Fibroblast of pulmonary artery (primary cell): ENCODE data around the gene ELP2.

Experiments used
- DNase-seq: peaks from one replicate; pipeline ENCODE4 v3.0.0-alpha.2; 2010; ENCODE audit warnings: low read depth
- H3K4me3 ChIP-seq: replicated peaks from 2 replicates; pipeline ENCODE4 v1.5.1; 2011; ENCODE audit warnings: low read depth, mild to moderate bottlenecking, control low read depth, low read length, moderate library complexity
- TF ChIP-seq, protein P1 (sequence below): IDR thresholded peaks from 2 replicates; pipeline ENCODE4 v1.5.1; 2011; ENCODE audit warnings: mild to moderate bottlenecking, control low read depth, low read length, inconsistent platforms; ENCODE audit errors: missing control alignments

The ELP2 gene

DNA sequence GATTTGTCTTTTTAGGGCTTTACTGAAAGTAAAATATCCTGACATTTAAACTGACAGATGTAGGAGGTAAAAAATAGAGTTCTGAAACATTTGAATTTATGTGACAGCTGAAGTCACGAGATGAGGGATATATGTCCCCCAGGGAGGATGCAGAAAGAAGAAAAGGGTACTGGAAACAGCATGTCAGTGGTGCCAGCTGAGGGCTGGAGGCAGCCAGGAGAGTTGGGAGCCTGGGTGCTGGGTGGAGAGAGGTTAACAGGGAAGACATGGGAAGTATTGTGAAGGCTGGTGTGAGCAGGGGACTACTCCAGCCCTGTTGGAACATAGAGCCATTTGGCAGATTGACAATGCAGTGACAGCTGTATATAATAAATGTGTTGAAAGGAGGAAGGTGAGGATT lies 45.8 kb downstream of the ELP2 start:
- no peak for DNase-seq
- TF ChIP-seq, protein P1, sequence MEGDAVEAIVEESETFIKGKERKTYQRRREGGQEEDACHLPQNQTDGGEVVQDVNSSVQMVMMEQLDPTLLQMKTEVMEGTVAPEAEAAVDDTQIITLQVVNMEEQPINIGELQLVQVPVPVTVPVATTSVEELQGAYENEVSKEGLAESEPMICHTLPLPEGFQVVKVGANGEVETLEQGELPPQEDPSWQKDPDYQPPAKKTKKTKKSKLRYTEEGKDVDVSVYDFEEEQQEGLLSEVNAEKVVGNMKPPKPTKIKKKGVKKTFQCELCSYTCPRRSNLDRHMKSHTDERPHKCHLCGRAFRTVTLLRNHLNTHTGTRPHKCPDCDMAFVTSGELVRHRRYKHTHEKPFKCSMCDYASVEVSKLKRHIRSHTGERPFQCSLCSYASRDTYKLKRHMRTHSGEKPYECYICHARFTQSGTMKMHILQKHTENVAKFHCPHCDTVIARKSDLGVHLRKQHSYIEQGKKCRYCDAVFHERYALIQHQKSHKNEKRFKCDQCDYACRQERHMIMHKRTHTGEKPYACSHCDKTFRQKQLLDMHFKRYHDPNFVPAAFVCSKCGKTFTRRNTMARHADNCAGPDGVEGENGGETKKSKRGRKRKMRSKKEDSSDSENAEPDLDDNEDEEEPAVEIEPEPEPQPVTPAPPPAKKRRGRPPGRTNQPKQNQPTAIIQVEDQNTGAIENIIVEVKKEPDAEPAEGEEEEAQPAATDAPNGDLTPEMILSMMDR: no peak
- no peak overlapping the region for H3K4me3 ChIP-seq

DNA sequence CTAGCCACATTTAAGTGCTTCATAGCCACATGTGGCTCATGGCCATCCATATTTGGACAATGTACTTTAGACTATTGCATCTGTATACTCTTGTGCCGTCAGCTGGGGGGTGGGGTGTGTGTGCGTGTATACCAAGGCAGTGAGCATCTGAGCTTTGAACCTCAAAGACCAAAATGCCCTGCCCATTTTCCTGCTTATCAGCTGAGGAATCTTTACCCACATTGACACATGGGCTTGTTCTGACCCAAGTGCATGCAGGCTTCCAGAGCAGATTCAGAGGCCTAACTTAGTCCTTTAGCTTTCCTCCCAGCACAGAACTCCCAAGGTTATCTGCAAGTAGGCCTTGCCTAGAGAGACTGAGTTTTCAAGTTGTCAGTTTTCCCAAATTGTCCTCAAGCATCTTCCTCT lies 46.5 kb downstream of the ELP2 start:
- no peak overlapping the region for H3K4me3 ChIP-seq
- DNase-seq: no peak
- TF ChIP-seq, protein P1: no peak

DNA sequence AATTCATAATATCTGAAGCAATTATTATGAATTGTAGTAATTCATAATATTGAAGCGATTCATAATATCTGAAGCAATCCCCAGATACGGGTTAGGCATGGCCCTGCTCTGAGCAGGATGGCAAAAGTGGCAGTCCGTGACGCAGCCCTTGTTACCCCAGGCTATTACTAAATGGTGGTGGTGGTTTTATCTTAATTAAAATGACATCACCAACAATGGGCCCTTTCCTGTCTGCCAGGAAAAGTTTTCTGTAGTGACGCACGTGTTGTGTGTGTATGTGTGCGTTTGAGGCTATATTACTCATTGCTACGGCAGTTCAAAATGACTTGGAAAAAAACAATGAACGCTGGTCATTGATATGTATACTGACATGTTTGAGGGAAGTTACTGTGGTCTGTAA lies 47.0 kb downstream of the ELP2 start:
- TF ChIP-seq, protein P1: no peak
- H3K4me3 ChIP-seq: no peak overlapping the region
- peak; percentile 88 for DNase-seq

DNA sequence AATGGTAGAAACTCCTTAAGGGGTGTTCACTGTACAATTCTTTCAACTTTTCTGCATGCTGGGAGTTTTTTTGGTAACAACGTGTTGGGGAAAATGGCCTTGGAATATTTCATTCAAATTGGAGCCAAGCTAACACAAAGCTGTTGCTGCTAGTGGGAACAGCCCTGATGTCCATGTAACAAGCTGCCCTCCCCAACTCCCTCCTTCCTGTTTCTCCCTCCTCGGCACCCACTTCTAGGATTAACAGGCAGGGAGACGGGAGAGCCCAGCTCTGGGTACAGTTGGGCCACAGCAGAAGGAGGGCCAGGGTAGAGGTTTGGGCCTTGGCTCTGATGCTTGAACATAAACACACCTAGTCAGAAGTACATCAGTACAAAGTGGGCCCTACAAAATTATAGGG lies 48.2 kb downstream of the ELP2 start:
- H3K4me3 ChIP-seq: no peak overlapping the region
- no peak for DNase-seq
- TF ChIP-seq, protein P1: no peak

DNA sequence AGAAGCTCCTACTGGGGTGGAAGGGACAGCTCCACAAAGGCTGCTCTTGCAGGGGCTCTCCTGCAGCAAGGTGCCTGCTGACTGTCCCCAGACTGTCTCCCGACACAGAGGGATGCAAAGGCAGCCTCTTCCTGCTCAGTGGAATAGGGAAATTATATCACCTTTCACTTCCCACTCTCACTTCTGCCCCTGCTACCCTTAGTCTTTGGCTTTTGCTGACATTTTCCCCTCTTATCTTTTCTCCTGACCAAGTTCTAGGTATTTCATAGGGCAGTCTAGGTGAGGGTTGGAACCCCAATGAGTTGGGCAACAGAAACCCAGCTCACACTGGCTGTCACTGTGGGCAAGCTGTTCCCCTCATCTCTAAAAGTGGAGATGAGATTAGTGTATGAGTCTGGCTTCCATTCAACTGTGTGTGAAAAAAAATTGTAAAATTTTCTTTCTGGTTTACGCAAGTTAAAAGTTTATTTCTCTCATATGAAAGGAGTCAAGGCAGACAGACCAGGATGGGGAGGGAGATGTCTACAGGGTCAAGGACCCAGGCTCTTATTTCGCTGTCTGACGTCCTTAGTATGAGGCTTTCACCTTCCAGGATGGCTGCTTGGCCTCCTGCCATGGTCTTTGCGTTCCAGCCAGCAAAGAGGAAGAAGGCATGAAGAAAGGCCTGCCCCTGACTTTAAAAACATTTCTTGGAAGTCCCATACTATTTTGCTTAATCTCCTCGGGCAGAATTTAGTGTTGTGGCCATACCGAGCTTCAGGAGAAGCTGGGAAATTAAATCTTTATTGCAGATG lies 50.1 kb downstream of the ELP2 start:
- DNase-seq: peak; percentile 94
- TF ChIP-seq, protein P1: no peak
- no peak overlapping the region for H3K4me3 ChIP-seq

DNA sequence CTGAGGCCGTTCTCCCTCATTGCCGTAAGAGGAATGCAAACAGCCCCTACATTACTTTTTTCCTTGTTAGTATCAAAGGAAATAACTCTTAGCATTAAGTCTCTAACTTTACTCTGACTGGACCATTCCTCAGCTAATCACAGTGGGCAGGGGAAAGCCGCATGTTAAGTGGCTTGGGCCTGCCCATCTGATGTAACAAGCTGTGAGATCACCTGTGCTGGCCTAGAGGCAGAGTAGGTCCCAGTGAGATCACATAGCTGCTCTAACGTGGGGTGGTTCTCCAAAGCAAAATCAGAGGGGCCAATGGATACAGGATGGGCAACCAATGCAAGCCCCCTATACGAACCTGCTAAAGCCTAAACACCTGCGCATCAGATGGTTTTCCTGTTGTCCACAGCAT lies 51.7 kb downstream of the ELP2 start:
- TF ChIP-seq, protein P1: no peak
- DNase-seq: no peak
- no peak overlapping the region for H3K4me3 ChIP-seq
